Dendritic cell treated with granulocyte-macrophage colony-stimulating factor and Interleukin-4, amounts not matched to agents 40 ng/mL and 50 ng/mL, for 4 days (primary cell): ENCODE measurements around the gene RAB27B.

Source experiments
- H3K27ac Mint-ChIP-seq: one replicate; pipeline ENCODE4 v1.8.0; 2022; ENCODE audit warnings: mild to moderate bottlenecking, mixed read lengths
- H3K27me3 Mint-ChIP-seq: one replicate; pipeline ENCODE4 v1.8.0; 2022; ENCODE audit warnings: mild to moderate bottlenecking, mixed read lengths
- H3K36me3 Mint-ChIP-seq: one replicate; pipeline ENCODE4 v1.8.0; 2022; ENCODE audit warnings: low read depth, mixed read lengths
- H3K4me1 Mint-ChIP-seq: one replicate; pipeline ENCODE4 v1.8.0; 2022; ENCODE audit warnings: low read depth, mixed read lengths
- H3K4me3 Mint-ChIP-seq: one replicate; pipeline ENCODE4 v1.8.0; 2022; ENCODE audit warnings: mild to moderate bottlenecking, moderate library complexity, mixed read lengths
- H3K9me3 Mint-ChIP-seq: one replicate; pipeline ENCODE4 v1.8.0; 2022; ENCODE audit warnings: mixed read lengths
- intact Hi-C: fragments of 100-400 bp; cut with micrococcal nuclease; formaldehyde crosslinking; loops from one replicate; pipeline ENCODE4 v1.15.0; 2022

RAB27B gene, protein sequence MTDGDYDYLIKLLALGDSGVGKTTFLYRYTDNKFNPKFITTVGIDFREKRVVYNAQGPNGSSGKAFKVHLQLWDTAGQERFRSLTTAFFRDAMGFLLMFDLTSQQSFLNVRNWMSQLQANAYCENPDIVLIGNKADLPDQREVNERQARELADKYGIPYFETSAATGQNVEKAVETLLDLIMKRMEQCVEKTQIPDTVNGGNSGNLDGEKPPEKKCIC

GRCh38 chr18:54828281-54828881 lies at the start of gene RAB27B:
RAB27B (plus strand) TSS chr18:54828477; CDS start chr18:54877586, 49,109 bp downstream.
- peaks cover 14% of the 10 kb centered on the region for H3K27me3 Mint-ChIP-seq
- no peaks in the 10 kb centered on the region for H3K36me3 Mint-ChIP-seq
- peaks cover 11% of the 10 kb centered on the region for H3K9me3 Mint-ChIP-seq
- peaks cover 16% of the 10 kb centered on the region for H3K4me1 Mint-ChIP-seq
- H3K27ac Mint-ChIP-seq: no peak within 1 kb of the TSS
- peak within 1 kb of the TSS; percentile 63 for H3K4me3 Mint-ChIP-seq
- intact Hi-C loops: no loop called here

GRCh38 chr18:54780285-54780861 lies 47.9 kb upstream of the RAB27B start:
- peaks cover 9% of the 10 kb centered on the region for H3K9me3 Mint-ChIP-seq
- no peaks in the 10 kb centered on the region for H3K36me3 Mint-ChIP-seq
- H3K4me3 Mint-ChIP-seq: no peak overlapping the region
- no peak overlapping the region for H3K27ac Mint-ChIP-seq
- intact Hi-C loops: no loop called here
- H3K27me3 Mint-ChIP-seq: no peaks in the 10 kb centered on the region
- H3K4me1 Mint-ChIP-seq: no peaks in the 10 kb centered on the region

GRCh38 chr18:54780970-54781369 lies 47.3 kb upstream of the RAB27B start:
- Mint-ChIP-seq H3K9me3 (peaks cover 9% of the 10 kb centered on the region), H3K36me3 (no peaks in the 10 kb centered on the region), H3K4me3 (no peak overlapping the region), H3K27ac (no peak overlapping the region), H3K27me3 (no peaks in the 10 kb centered on the region), H3K4me1 (no peaks in the 10 kb centered on the region)
- intact Hi-C loops: no loop called here

GRCh38 chr18:54783139-54783538 lies 45.1 kb upstream of the RAB27B start:
- intact Hi-C loops: no loop called here
- no peak overlapping the region for H3K27ac Mint-ChIP-seq
- H3K4me3 Mint-ChIP-seq: no peak overlapping the region
- H3K9me3 Mint-ChIP-seq: peaks cover 9% of the 10 kb centered on the region
- H3K36me3 Mint-ChIP-seq: no peaks in the 10 kb centered on the region
- peaks cover 6% of the 10 kb centered on the region for H3K4me1 Mint-ChIP-seq
- H3K27me3 Mint-ChIP-seq: no peaks in the 10 kb centered on the region

DNA sequence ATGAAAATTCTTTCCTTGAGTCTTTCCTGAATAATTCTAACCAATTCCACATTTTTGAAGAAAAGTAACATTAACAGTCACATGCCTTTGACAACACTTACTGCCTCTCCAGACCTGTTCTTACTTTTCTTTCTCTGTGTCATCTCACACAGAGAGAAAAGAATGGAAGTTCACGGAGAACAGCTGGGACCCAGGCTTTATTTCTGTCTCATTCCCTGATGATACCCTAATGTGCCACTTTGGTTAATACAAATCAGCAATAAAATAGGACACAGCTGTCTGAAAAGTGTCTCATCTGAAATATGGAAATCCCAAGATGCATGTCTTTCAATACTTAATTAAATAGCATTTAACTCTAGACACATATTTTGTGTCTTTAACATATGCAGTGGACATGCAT lies 42.1 kb upstream of the RAB27B start:
- no peak overlapping the region for H3K27ac Mint-ChIP-seq
- no peaks in the 10 kb centered on the region for H3K27me3 Mint-ChIP-seq
- H3K4me1 Mint-ChIP-seq: peaks cover 6% of the 10 kb centered on the region
- H3K9me3 Mint-ChIP-seq: no peaks in the 10 kb centered on the region
- intact Hi-C loops: no loop called here
- H3K36me3 Mint-ChIP-seq: no peaks in the 10 kb centered on the region
- no peak overlapping the region for H3K4me3 Mint-ChIP-seq

- peaks cover 6% of the 10 kb centered on the region for H3K4me1 Mint-ChIP-seq
- no peak overlapping the region for H3K4me3 Mint-ChIP-seq
- H3K27ac Mint-ChIP-seq: no peak overlapping the region
- H3K27me3 Mint-ChIP-seq: no peaks in the 10 kb centered on the region
- intact Hi-C loops: no loop called here
- H3K9me3 Mint-ChIP-seq: no peaks in the 10 kb centered on the region
- no peaks in the 10 kb centered on the region for H3K36me3 Mint-ChIP-seq
Observed at GRCh38 chr18:54787121-54787520, 41.2 kb upstream of the RAB27B start.

- intact Hi-C loops: no loop called here
- Mint-ChIP-seq H3K27ac (no peak overlapping the region), H3K9me3 (no peaks in the 10 kb centered on the region), H3K4me3 (no peak overlapping the region), H3K4me1 (peaks cover 6% of the 10 kb centered on the region), H3K27me3 (no peaks in the 10 kb centered on the region), H3K36me3 (no peaks in the 10 kb centered on the region)
Observed at GRCh38 chr18:54787616-54788015, 40.7 kb upstream of the RAB27B start.

GRCh38 chr18:54790109-54790508 lies 38.2 kb upstream of the RAB27B start:
- no peaks in the 10 kb centered on the region for H3K36me3 Mint-ChIP-seq
- peaks cover 6% of the 10 kb centered on the region for H3K4me1 Mint-ChIP-seq
- no peak overlapping the region for H3K27ac Mint-ChIP-seq
- no peaks in the 10 kb centered on the region for H3K27me3 Mint-ChIP-seq
- H3K4me3 Mint-ChIP-seq: no peak overlapping the region
- no peaks in the 10 kb centered on the region for H3K9me3 Mint-ChIP-seq
- intact Hi-C loops: no loop called here

DNA sequence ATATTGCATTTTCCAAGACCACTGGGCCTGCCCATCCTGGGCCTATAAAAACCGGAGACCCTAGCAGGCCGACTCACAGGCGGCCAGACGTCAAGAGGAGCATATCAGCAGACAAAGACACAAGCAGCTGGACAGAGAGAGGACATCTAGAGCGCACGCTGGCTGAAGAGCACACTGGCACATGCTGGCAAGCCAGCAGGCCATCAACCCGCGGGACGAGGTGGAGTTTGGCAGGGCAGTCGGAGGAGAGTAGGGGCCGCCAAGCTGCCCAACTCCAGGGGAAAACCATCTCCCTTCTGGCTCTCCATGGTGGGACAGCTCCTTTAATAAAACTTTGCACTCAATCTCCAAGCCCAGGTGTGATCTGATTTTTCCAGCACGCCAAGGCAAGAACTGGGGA lies 36.6 kb upstream of the RAB27B start:
- H3K27me3 Mint-ChIP-seq: no peaks in the 10 kb centered on the region
- H3K27ac Mint-ChIP-seq: no peak overlapping the region
- no peaks in the 10 kb centered on the region for H3K36me3 Mint-ChIP-seq
- no peak overlapping the region for H3K4me3 Mint-ChIP-seq
- peaks cover 6% of the 10 kb centered on the region for H3K4me1 Mint-ChIP-seq
- intact Hi-C loops: no loop called here
- H3K9me3 Mint-ChIP-seq: no peaks in the 10 kb centered on the region

DNA sequence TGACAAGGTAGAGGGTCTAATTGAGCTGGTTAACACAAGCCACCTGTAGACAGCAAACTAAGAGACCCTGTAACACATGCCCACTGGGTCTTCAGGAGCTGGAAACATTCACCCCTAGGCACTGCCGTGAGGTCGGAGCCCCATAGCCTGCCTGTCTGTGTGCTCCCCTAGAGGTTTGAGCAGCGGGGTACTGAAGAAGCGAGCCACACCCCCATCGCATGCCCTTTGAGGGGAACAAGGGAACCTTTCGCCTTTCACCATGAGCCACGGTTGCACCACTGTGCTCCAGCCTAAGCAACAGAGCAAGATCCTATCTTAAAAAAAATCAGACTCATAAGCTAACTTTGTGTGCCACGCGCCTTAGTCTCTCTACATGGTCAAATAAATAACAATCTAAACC lies 36.2 kb upstream of the RAB27B start:
- Mint-ChIP-seq H3K36me3 (no peaks in the 10 kb centered on the region), H3K9me3 (no peaks in the 10 kb centered on the region), H3K27me3 (no peaks in the 10 kb centered on the region), H3K4me1 (peaks cover 5% of the 10 kb centered on the region), H3K27ac (no peak overlapping the region), H3K4me3 (no peak overlapping the region)
- intact Hi-C loops: no loop called here

- Mint-ChIP-seq H3K4me3 (no peak overlapping the region), H3K27me3 (no peaks in the 10 kb centered on the region), H3K4me1 (no peaks in the 10 kb centered on the region), H3K27ac (no peak overlapping the region), H3K9me3 (no peaks in the 10 kb centered on the region), H3K36me3 (no peaks in the 10 kb centered on the region)
- intact Hi-C loops: no loop called here
Observed at GRCh38 chr18:54794823-54795222, 33.5 kb upstream of the RAB27B start.

GRCh38 chr18:54798186-54798585 lies 30.1 kb upstream of the RAB27B start:
- intact Hi-C loops: no loop called here
- Mint-ChIP-seq H3K4me3 (no peak overlapping the region), H3K36me3 (no peaks in the 10 kb centered on the region), H3K27me3 (no peaks in the 10 kb centered on the region), H3K27ac (no peak overlapping the region), H3K4me1 (no peaks in the 10 kb centered on the region), H3K9me3 (no peaks in the 10 kb centered on the region)

- no peaks in the 10 kb centered on the region for H3K27me3 Mint-ChIP-seq
- peaks cover 5% of the 10 kb centered on the region for H3K4me1 Mint-ChIP-seq
- H3K27ac Mint-ChIP-seq: no peak overlapping the region
- intact Hi-C loops: no loop called here
- no peaks in the 10 kb centered on the region for H3K36me3 Mint-ChIP-seq
- no peak overlapping the region for H3K4me3 Mint-ChIP-seq
- no peaks in the 10 kb centered on the region for H3K9me3 Mint-ChIP-seq
Observed at GRCh38 chr18:54801374-54801773, 26.9 kb upstream of the RAB27B start.

- Mint-ChIP-seq H3K4me3 (no peak overlapping the region), H3K36me3 (no peaks in the 10 kb centered on the region), H3K27me3 (no peaks in the 10 kb centered on the region), H3K9me3 (no peaks in the 10 kb centered on the region), H3K27ac (no peak overlapping the region), H3K4me1 (peaks cover 5% of the 10 kb centered on the region)
- intact Hi-C loops: no loop called here
Observed at GRCh38 chr18:54802178-54802577, 26.1 kb upstream of the RAB27B start.
